ENCODE measurements around the gene MUC2. TPM values are rescaled to one million over a fixed set of nuclear protein-coding genes. Genes with fewer than 3 reads are reported as not detected.

MUC2 gene
- total RNA-seq, 1 donor from 2014 or later: not detected

DNA sequence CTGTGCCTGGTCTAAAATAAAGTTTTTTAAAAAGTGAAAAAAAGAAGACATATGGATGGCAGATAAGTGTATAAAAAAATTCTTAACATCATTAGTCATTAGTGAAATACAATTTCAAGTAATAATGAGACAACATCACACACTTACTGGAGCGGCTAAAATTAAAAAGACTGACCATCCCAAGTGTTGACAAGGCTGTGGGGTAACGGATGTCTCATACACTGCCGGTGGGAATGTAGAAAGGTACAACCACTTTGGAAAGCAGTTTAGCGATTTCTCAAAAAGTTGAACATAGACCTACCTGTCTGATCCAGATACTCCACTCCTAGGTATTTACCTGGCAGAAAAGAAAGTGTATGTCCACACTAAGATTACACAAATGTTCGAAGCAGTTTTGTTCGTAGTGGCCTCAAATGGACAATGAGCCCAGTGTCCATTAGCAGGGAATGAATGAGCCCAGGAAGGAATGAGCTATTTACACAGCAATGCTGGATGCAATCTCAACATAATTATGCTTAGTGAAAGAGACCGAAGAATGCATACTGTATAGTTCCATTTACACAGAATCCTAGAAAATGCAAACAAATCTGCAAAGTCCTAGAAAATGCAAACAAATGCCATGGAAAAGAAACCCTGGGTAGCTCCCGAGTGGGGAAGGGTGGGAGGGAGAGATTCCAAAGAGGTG, 6.7 kb upstream of the MUC2 start:
- DNase-seq (ENCODE audit: low read depth): no peak
- no peak overlapping the region for H3K4me3 ChIP-seq (ENCODE audit: low read depth, low read length)

DNA sequence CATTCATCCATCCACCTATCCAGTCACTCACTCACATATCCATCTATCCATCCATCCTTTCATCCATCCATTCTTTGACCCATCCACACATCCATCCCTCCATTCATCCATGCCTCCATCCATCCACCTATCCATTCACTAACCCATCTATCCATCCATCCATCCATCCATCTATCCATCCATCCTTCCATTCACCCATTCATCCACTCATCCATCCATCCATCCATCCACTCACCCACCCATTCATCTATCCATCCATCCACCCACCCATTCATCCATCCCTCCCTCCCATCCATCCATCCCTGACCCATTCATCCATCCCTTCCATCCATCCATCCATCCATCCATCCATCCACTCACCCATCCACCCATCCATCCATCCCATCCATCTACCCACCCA, 4.9 kb upstream of the MUC2 start:
- TF ChIP-seq, protein P1, sequence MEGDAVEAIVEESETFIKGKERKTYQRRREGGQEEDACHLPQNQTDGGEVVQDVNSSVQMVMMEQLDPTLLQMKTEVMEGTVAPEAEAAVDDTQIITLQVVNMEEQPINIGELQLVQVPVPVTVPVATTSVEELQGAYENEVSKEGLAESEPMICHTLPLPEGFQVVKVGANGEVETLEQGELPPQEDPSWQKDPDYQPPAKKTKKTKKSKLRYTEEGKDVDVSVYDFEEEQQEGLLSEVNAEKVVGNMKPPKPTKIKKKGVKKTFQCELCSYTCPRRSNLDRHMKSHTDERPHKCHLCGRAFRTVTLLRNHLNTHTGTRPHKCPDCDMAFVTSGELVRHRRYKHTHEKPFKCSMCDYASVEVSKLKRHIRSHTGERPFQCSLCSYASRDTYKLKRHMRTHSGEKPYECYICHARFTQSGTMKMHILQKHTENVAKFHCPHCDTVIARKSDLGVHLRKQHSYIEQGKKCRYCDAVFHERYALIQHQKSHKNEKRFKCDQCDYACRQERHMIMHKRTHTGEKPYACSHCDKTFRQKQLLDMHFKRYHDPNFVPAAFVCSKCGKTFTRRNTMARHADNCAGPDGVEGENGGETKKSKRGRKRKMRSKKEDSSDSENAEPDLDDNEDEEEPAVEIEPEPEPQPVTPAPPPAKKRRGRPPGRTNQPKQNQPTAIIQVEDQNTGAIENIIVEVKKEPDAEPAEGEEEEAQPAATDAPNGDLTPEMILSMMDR (conservative IDR thresholded peaks at IDR 0.05; ENCODE audit: low read depth, low read length): no peak
- no peak overlapping the region for H3K4me3 ChIP-seq (ENCODE audit: low read depth, low read length)
- no peak for DNase-seq (ENCODE audit: low read depth)

More for the DNA sequence above, 6.7 kb upstream of the MUC2 start:
- TF ChIP-seq, protein P1 (conservative IDR thresholded peaks at IDR 0.05; ENCODE audit: low read depth, low read length): no peak

DNA sequence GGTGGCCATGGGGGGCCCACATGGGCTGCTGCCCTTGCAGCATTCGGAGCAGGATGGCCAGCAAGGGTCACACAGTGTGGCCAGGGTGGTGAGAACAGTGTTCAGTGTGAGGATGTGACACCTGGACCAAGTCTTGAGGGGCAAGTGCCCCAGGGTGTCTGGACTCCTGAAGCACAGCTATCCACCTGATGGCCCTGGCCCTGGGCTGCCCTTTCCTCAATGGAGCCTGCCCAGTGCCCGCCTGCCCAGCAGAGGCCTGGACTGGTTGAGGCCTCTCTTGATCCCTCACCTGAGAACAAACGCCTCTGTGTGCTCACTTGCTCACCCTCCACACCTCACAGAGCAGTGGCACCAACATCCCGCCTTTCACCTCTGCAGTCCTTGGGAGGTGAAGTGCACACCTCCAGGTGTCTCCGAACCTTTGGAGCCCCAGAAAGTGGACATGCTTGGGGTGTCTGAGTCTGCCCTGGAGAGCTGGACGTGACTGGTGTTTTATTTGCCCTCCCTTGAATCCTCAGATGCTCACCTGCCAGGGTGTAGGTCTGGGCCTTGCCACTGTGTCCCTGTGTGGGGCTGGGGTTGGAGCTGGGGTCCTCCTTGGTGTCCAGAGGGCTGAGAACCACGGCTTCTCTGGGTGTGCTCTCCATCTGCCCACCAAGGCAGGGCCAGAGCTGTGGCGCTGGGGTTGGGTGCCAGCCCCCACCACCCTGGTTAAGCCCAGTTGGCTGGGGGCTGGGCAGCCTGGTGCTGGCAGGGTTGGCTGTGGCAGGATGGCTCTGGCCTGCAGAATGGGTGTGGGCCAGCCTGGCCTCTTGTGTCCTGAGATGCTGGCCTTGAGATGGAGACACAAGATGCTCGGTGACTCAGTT, 3.8 kb upstream of the MUC2 start:
- no peak for DNase-seq (ENCODE audit: low read depth)
- TF ChIP-seq, protein P1 (conservative IDR thresholded peaks at IDR 0.05; ENCODE audit: low read depth, low read length): no peak
- H3K4me3 ChIP-seq (ENCODE audit: low read depth, low read length): no peak overlapping the region

DNA sequence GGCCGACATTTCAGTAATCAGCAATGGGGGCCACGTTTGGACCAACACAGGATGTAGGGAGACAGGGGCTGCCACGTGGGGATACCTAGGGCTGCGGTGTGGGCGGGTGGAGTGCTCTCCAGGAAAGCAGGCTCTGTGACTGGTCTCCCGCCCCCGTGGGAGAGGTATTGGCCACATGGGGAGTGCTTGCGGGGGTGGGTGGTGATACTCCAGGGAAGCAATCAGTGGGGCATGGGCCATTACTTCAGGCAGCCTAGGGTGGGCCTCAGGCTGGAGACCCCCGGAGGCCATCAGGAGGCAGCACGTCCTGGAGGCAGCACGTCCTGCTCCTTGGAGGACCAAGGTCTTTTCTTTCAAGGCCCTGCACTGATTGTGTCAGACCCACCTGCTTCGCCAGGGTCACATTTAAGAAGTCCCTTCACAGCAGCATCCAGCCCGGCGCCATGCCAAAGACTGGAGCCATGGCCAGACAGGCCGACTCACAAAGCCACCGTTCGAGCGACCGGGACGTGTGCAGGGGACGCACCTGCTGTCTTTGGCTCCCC, 3.0 kb upstream of the MUC2 start:
- TF ChIP-seq, protein P1 (conservative IDR thresholded peaks at IDR 0.05; ENCODE audit: low read depth, low read length): no peak
- no peak overlapping the region for H3K4me3 ChIP-seq (ENCODE audit: low read depth, low read length)
- no peak for DNase-seq (ENCODE audit: low read depth)

DNA sequence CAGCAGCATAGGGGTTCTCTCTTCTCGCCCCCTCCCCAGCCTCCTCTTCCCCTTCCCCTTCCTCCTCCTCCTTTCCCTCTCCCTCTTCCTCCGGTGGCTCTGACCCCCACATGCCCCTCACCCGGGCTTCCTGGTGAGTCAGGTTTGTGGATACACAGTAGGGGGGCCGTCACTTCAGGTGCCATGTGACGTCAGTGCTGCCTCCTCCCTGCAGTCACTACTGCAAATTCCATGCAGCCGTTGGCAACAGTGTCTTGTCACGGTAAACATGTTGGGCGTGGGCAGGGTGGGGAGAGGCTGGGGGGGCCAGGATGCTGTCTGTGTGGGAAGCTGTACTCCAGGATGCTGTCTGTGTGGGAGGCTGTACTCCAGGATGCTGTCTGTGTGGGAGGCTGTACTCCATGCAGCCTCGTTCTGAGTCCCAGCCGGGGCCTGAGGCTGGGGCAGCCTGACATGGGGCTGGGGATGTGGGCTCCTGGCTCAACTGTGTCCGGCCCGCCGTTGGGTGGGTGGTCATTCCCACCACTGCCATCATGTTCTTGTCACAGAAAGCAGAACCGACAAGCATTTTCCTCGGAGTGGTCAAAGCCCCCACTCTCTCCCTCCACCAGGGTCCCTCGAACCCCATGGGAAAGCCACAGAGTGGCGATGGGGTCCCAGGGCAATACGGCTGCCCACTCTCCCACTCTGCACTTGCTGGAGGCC, 2.4 kb upstream of the MUC2 start:
- TF ChIP-seq, protein P1 (conservative IDR thresholded peaks at IDR 0.05; ENCODE audit: low read depth, low read length): no peak
- no peak for DNase-seq (ENCODE audit: low read depth)
- H3K4me3 ChIP-seq (ENCODE audit: low read depth, low read length): no peak overlapping the region

DNA sequence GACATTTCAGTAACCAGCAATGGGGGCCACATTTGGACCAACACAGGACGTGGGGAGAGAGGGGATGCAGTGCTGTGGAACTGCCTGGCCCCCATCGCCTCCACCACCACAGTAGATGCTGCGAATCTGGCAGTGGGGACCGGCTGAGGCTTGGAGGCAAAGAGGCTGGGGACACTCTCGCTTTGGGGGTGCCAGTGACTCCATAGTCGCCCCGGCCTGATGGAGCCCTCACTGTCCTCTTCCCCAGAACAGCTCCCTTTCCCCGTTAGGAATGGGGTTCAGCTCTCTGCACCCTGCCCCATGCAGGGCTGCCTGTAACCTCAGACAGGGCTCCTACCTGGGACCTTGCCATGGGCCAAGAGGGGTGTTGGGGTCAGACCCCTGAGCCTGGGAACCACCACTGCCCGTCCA, 1.8 kb upstream of the MUC2 start:
- DNase-seq (ENCODE audit: low read depth): no peak
- TF ChIP-seq, protein P1 (conservative IDR thresholded peaks at IDR 0.05; ENCODE audit: low read depth, low read length): no peak
- no peak overlapping the region for H3K4me3 ChIP-seq (ENCODE audit: low read depth, low read length)
